Neural cell (in vitro differentiated cells): Measurements from ENCODE around the gene MRGPRE.

Experiments
- POLR2AphosphoS5 ChIP-seq: IDR thresholded peaks from 2 replicates; pipeline ENCODE4 v1.6.1; 2012
- TAF1 ChIP-seq: IDR thresholded peaks from 2 replicates; pipeline ENCODE4 v1.6.1; 2012; ENCODE audit warnings: low read depth

- TF ChIP-seq POLR2AphosphoS5 = no peak
- TF ChIP-seq TAF1 = no peak
Measured at GRCh38 chr11:3227568-3228444, 4.4 kb downstream of the MRGPRE start.
